Mononuclear cell (primary cell): Measurements from ENCODE around the gene ETV6. TPM values are rescaled to one million over a fixed set of nuclear protein-coding genes. Genes with fewer than 3 reads are reported as not detected.

Source experiments
- H3K27me3 ChIP-seq: 2 replicates; pipeline ENCODE4 v1.6.0; 2011; ENCODE audit warnings: low read length, control low read depth; ENCODE audit not compliant: insufficient read depth
- H3K4me1 ChIP-seq: 2 replicates; pipeline ENCODE4 v1.5.1; 2011; ENCODE audit warnings: mild to moderate bottlenecking, low read length, control low read depth; ENCODE audit not compliant: insufficient read depth
- H3K4me3 ChIP-seq: 2 replicates; pipeline ENCODE4 v1.5.1; 2011; ENCODE audit warnings: mild to moderate bottlenecking, low read length, moderate library complexity
- H3K9me3 ChIP-seq: 2 replicates; pipeline ENCODE4 v1.5.1; 2011; ENCODE audit warnings: low read depth, mild to moderate bottlenecking, control low read depth, low read length
- total RNA-seq: library from RNA; depleted of rRNA; stranded (reverse); fragments of >200 nt; gene quantifications from one replicate; pipeline ENCODE4 v1.2.3, GENCODE V29; 2012

The ETV6 gene
- total RNA-seq, 1 donor, result 19.7 TPM

GRCh38 chr12:11722071-11722470, 72.6 kb downstream of the ETV6 start:
- peaks cover 70% of the 10 kb centered on the region for H3K4me1 ChIP-seq
- no peak overlapping the region for H3K4me3 ChIP-seq
- no peaks in the 10 kb centered on the region for H3K27me3 ChIP-seq
- no peaks in the 10 kb centered on the region for H3K9me3 ChIP-seq

DNA sequence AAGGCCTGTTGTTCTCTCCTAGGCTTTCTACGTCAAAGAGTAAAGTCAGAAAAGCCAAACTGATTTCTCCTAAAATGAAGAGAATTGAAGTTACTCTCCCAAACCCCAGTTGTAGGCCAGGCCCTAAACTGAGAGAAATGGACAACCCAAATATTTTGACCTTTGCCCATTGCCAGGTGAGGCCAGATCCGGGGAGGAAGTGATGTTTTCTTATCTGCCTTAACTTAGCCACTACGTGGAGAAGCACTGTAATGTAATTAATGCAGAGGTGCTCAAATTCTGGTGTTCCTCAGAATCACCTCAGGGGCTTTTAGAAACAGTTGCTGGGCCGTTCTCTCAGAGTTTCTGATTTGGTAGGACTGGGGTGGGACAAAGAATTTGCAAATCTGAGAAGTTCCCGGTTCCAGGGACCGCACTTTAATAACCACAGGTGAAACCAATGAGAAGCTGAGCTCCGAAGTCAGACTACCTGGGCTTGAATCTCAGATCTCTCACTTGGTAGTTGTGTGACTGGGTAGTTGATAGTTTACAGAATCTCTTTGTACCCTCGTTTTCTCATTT, 73.2 kb downstream of the ETV6 start:
- Histone ChIP-seq H3K9me3 (no peaks in the 10 kb centered on the region), H3K27me3 (no peaks in the 10 kb centered on the region), H3K4me3 (no peak overlapping the region), H3K4me1 (peaks cover 71% of the 10 kb centered on the region)

DNA sequence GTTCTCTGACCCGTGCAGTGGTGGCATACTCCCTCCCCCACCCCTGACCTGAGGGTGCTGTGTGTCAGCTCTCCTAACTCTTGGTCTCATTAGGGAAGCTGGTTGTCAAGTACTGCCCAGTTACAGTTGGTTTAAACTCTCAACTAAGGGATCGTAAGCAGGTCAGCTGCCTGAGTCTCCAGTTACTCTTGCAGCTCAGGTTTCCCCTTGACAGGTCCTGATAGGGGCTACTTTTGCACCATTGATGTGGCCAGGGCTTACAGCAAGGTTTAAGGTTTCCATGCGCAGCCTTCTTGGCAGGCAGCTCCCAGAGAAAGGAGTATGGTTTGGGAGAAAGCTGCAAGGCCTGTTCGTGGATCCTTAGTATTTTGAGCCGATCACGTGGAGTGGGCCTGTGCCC, 74.5 kb downstream of the ETV6 start:
- Histone ChIP-seq H3K9me3 (no peaks in the 10 kb centered on the region), H3K4me3 (no peak overlapping the region), H3K27me3 (no peaks in the 10 kb centered on the region), H3K4me1 (peaks cover 72% of the 10 kb centered on the region)

DNA sequence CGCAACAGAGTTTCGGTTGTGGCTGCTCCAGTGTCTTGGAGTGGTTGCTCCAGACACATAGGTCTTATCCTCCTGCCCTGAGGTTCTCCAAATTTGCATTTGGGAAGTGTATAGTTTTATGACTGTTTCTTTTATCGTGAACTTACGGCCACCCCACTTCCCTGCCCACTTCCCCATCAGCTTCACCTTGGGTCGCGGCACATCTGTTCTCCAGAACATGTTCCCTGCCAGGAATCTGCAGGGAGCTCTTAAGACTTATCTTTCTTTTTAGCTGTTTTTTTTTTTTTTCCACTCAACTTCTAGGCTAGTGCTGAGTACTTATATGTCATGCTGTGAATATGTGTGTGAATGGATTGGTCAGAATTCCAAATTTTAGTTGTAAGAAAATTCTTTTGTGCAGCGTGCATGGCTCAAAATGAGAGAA, 75.4 kb downstream of the ETV6 start:
- Histone ChIP-seq H3K4me1 (peaks cover 72% of the 10 kb centered on the region), H3K27me3 (no peaks in the 10 kb centered on the region), H3K4me3 (no peak overlapping the region), H3K9me3 (no peaks in the 10 kb centered on the region)

GRCh38 chr12:11725686-11726085, 76.2 kb downstream of the ETV6 start:
- no peak overlapping the region for H3K4me3 ChIP-seq
- no peaks in the 10 kb centered on the region for H3K27me3 ChIP-seq
- H3K4me1 ChIP-seq, result peaks cover 73% of the 10 kb centered on the region
- H3K9me3 ChIP-seq, result no peaks in the 10 kb centered on the region

DNA sequence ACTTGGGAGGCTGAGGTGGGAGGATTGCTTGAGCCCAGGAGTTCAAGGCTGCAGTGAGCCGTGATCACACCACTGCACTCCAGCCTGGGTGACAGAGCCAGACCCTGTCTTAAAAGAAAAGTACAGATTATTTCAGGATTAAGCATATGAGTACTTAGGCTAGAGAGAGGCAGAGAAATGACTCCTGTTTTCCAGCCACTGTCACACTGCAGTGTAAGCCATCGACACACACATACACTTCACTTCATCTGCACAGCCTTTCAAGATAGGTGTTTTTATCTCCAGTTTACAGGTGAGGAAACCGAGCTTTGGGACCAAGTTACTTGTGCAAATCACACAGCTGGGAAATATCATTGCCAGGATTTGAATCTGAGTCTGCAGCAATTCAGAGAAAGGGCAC, 77.2 kb downstream of the ETV6 start:
- H3K4me3 ChIP-seq, result no peak overlapping the region

DNA sequence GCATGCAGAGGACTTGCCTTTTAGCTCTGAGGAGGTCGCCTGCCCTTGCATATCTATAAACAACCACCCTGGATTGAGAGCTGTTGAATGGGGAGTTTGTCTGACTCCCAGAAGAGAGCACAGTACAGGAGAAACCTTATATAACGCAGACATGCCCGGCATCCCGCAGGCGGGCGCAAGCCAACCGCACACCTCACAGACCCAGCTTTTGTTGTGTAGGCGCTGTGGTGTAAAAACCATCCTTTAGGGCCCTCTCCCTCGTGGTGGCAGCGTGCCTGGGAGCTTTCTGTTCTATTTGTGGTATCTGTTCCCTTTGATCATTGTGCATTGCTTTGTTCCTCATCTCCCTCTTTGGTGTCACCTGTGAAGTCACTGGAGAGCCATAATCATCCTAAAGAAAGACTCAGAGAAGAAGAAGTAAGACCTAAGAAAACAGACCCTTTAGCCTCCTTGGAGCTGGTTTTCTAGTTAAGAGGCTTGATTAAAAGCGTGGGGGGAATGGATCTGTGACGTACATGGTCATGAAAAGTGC, 77.7 kb downstream of the ETV6 start:
- H3K4me1 ChIP-seq, result peaks cover 89% of the 10 kb centered on the region
- H3K9me3 ChIP-seq, result no peaks in the 10 kb centered on the region
- no peak overlapping the region for H3K4me3 ChIP-seq
- H3K27me3 ChIP-seq, result no peaks in the 10 kb centered on the region

More for the DNA sequence above, 77.2 kb downstream of the ETV6 start:
- H3K4me1 ChIP-seq, result peaks cover 83% of the 10 kb centered on the region
- H3K27me3 ChIP-seq, result no peaks in the 10 kb centered on the region
- H3K9me3 ChIP-seq, result no peaks in the 10 kb centered on the region

DNA sequence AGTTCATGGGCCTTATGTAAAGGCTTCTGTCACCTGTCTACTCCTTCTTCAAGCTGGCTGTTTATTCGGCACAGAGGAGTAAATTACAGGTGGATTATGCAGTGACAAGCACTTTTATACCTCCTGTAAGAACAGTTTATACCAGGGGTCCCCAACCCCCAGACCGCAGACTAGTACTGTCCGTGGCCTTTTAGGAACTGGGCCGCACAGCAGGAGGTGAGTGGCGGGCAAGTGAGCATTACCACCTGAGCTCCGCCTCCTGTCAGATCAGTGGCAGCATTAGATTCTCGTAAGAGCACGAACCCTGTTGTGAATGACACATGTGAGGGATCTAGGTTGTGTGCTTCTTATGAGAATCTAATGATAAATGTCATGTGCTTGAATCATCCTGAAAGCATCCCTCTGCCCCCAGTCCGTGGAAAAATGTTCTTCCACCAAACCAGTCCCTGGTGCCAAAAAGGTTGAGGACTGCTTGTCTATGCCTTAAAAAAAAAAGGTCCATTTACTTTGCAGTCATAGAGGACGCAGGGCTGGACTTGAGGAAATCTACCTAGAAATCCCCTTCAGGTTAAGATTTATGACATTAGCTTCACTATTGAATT, 78.8 kb downstream of the ETV6 start:
- H3K9me3 ChIP-seq, result no peaks in the 10 kb centered on the region
- H3K4me1 ChIP-seq, result peaks cover 94% of the 10 kb centered on the region
- no peaks in the 10 kb centered on the region for H3K27me3 ChIP-seq
- no peak overlapping the region for H3K4me3 ChIP-seq

- H3K4me1 ChIP-seq, result peaks cover 91% of the 10 kb centered on the region
- H3K27me3 ChIP-seq, result no peaks in the 10 kb centered on the region
- no peaks in the 10 kb centered on the region for H3K9me3 ChIP-seq
- H3K4me3 ChIP-seq, result no peak overlapping the region
Measured at GRCh38 chr12:11729008-11729407, 79.5 kb downstream of the ETV6 start.

- Histone ChIP-seq H3K9me3 (no peaks in the 10 kb centered on the region), H3K4me3 (no peak overlapping the region), H3K4me1 (peaks cover 90% of the 10 kb centered on the region), H3K27me3 (no peaks in the 10 kb centered on the region)
Measured at GRCh38 chr12:11729439-11730150, 80.1 kb downstream of the ETV6 start.

DNA sequence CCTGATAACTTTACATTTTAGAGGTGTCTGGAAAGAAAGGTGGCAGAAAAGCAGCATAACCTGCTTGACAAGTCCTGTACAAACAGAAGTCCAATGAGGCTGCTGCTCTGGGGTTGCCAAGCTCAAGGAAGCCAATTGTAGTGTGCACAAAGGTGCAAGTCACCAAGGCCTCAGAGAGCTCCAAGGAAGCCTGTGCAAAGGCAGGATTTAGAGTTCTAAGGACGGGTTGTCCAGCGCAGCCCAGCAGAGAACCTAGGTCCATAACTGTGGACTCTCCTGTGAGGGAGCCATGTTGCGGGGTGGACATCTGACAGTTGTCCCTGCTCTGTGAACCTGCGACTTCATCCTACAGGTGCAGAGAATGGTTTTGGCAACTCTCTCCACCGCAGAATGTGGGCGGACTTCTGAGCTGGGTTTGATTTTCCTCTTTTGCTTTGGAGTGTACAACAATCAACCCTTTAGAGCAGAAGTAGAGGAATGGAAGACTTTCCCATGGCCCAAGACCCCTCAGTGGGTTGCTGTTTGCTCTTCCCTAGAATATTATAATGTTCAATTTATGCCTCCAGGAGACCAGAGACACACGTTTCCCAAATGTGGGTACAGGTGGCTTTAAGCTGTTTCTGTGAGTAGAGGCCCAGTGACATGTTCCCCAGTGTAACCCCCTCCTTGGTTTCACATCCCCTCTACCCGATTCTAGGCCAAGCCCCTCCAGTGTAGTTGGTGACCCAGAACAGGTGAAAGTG, 81.0 kb downstream of the ETV6 start:
- no peaks in the 10 kb centered on the region for H3K9me3 ChIP-seq
- peaks cover 83% of the 10 kb centered on the region for H3K4me1 ChIP-seq
- no peaks in the 10 kb centered on the region for H3K27me3 ChIP-seq
- H3K4me3 ChIP-seq, result no peak overlapping the region

- Histone ChIP-seq H3K9me3 (no peaks in the 10 kb centered on the region), H3K4me1 (peaks cover 80% of the 10 kb centered on the region), H3K27me3 (no peaks in the 10 kb centered on the region), H3K4me3 (no peak overlapping the region)
Measured at GRCh38 chr12:11731042-11731357, 81.5 kb downstream of the ETV6 start.

- H3K27me3 ChIP-seq, result no peaks in the 10 kb centered on the region
- H3K4me3 ChIP-seq, result no peak overlapping the region
- no peaks in the 10 kb centered on the region for H3K9me3 ChIP-seq
- peaks cover 75% of the 10 kb centered on the region for H3K4me1 ChIP-seq
Measured at GRCh38 chr12:11731455-11731854, 82.0 kb downstream of the ETV6 start.

DNA sequence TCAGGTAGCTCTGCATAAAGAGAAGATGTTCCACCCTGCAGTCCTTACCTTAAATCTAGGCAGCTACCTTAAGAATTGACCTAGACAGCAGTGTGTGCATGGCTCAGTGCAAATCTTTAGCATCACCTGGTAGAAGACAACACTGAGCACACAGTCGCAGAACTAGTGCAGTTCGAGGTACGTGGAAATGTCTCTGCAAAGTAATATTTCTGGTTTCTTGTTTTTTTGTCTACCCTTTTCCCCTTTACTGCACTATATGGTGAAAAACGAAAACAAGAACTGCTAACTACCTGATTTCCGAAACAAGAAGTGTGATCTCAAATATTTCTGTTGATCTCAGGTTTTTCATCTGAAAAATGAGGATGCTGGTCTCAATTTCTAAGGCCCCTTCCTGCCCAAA, 82.5 kb downstream of the ETV6 start:
- Histone ChIP-seq H3K27me3 (no peaks in the 10 kb centered on the region), H3K4me1 (peaks cover 70% of the 10 kb centered on the region), H3K9me3 (no peaks in the 10 kb centered on the region), H3K4me3 (no peak overlapping the region)

GRCh38 chr12:11732715-11733114, 83.2 kb downstream of the ETV6 start:
- H3K27me3 ChIP-seq, result no peaks in the 10 kb centered on the region
- no peaks in the 10 kb centered on the region for H3K9me3 ChIP-seq
- H3K4me1 ChIP-seq, result peaks cover 65% of the 10 kb centered on the region
- no peak overlapping the region for H3K4me3 ChIP-seq
